Measurements from ENCODE around the gene CNPY3.

- no peak for TF ChIP-seq CTCF (IDR thresholded peaks at IDR 0.05)
- TF ChIP-seq NFE2L2 (conservative IDR thresholded peaks at IDR 0.05; ENCODE audit: low read length) = no peak
These were observed 21.9 kb upstream of the CNPY3 start for GRCh38 chr6:42907336-42907735.
